T-helper 1 cell treated with Interleukin-12 subunit alpha and Interleukin-12 subunit beta and Interleukin-4 antibody, amounts not matched to agents 30 μg/mL and 1 μg/mL, for 36 hours (primary cell): ENCODE results near the gene GRAMD1B.

ENCODE experiments used
- H3K27ac Mint-ChIP-seq: one replicate; pipeline ENCODE4 v1.8.0; 2021; ENCODE audit warnings: mild to moderate bottlenecking, mixed read lengths
- H3K27me3 Mint-ChIP-seq: one replicate; pipeline ENCODE4 v1.8.0; 2021; ENCODE audit warnings: low read depth, mixed read lengths
- H3K36me3 Mint-ChIP-seq: one replicate; pipeline ENCODE4 v1.8.0; 2021; ENCODE audit warnings: low read depth, mixed read lengths
- H3K4me1 Mint-ChIP-seq: one replicate; pipeline ENCODE4 v1.8.0; 2021; ENCODE audit warnings: low read depth, mixed read lengths
- H3K4me3 Mint-ChIP-seq: one replicate; pipeline ENCODE4 v1.8.0; 2021; ENCODE audit warnings: mild to moderate bottlenecking, moderate library complexity, mixed read lengths
- H3K9me3 Mint-ChIP-seq: one replicate; pipeline ENCODE4 v1.8.0; 2021; ENCODE audit warnings: mixed read lengths

The GRAMD1B gene

DNA sequence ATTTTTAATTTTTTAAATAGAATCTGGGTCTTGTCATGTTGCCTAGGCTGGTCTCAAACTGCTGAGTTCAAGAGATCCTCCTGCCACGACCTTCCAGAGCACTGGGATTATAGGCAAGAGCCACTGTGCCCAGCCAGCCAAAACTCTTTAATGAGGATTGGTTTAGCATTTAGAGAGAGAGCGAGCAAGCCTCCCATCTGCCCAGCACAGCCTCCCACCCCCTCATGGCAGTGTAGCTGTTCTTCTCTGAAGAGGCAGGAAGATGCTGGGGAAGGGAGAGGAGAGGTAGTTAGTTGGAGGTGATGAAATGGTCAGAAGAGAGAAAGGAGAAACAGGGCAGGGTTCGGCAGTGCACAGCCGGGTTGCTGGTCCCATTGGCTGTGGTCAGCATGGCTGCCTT is 118.7 kb downstream of the GRAMD1B start:
- Mint-ChIP-seq H3K9me3 (no peaks in the 10 kb centered on the region), H3K4me1 (peaks cover 24% of the 10 kb centered on the region), H3K27ac (no peak overlapping the region), H3K27me3 (no peaks in the 10 kb centered on the region), H3K36me3 (peaks cover 3% of the 10 kb centered on the region), H3K4me3 (no peak overlapping the region)

GRCh38 chr11:123549926-123550917 is 120.2 kb downstream of the GRAMD1B start:
- peaks cover 23% of the 10 kb centered on the region for H3K4me1 Mint-ChIP-seq
- H3K36me3 Mint-ChIP-seq = peaks cover 6% of the 10 kb centered on the region
- no peak overlapping the region for H3K4me3 Mint-ChIP-seq
- no peaks in the 10 kb centered on the region for H3K9me3 Mint-ChIP-seq
- H3K27me3 Mint-ChIP-seq = no peaks in the 10 kb centered on the region
- peak overlapping the region; percentile 1 for H3K27ac Mint-ChIP-seq

DNA sequence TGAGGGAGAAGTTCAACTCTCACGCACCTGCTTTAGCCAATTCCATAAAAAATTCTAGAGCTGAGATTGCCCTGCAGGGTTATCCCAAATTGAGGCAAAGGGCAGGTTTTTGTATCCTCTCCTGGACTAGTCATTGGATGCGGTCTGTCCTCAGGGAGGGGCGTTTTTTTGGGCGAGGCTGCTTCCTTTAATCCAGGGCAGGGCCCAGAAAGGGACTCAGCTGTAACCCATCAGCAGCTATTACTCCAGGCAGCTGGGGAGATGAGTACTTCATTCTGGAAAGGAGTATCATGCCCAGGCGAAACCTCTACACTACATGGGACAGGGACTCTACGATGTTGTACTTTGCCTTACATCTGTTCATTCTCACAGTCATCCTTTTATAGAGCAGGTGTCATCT is 121.0 kb downstream of the GRAMD1B start:
- Mint-ChIP-seq H3K27ac (no peak overlapping the region), H3K9me3 (no peaks in the 10 kb centered on the region)

DNA sequence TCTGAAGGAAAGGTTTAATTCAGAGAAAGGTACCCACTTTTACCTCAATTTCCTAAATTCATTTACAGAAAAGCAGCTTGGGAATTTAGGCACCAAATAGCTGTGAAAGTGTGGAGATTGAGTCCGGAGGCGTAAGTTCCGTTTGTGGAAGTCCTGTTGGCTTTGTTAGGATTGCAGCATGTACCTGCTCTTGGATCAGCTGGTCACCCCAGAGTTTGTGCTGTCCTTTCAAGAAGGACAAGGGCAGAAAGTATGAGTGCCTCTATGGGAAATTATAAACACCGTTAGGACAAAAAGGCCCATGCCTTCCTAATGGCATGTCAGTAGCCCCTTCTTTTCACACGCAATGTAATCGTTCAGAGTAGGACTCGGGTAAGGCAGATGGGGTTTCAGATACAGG is 126.6 kb downstream of the GRAMD1B start:
- Mint-ChIP-seq H3K27me3 (no peaks in the 10 kb centered on the region), H3K4me3 (no peak overlapping the region), H3K9me3 (no peaks in the 10 kb centered on the region), H3K36me3 (peaks cover 7% of the 10 kb centered on the region), H3K27ac (no peak overlapping the region), H3K4me1 (peaks cover 23% of the 10 kb centered on the region)

More for the DNA sequence above, 121.0 kb downstream of the GRAMD1B start:
- H3K36me3 Mint-ChIP-seq = peaks cover 6% of the 10 kb centered on the region
- H3K27me3 Mint-ChIP-seq = no peaks in the 10 kb centered on the region
- H3K4me3 Mint-ChIP-seq = no peak overlapping the region
- H3K4me1 Mint-ChIP-seq = peaks cover 23% of the 10 kb centered on the region

- Mint-ChIP-seq H3K27me3 (no peaks in the 10 kb centered on the region), H3K9me3 (no peaks in the 10 kb centered on the region), H3K4me3 (no peak overlapping the region), H3K27ac (no peak overlapping the region), H3K36me3 (peaks cover 7% of the 10 kb centered on the region), H3K4me1 (peaks cover 20% of the 10 kb centered on the region)
These were observed 128.7 kb downstream of the GRAMD1B start for GRCh38 chr11:123558536-123559315.

GRCh38 chr11:123559523-123559955 is 129.5 kb downstream of the GRAMD1B start:
- Mint-ChIP-seq H3K36me3 (peaks cover 7% of the 10 kb centered on the region), H3K9me3 (no peaks in the 10 kb centered on the region), H3K27me3 (no peaks in the 10 kb centered on the region), H3K4me1 (peaks cover 20% of the 10 kb centered on the region), H3K27ac (no peak overlapping the region), H3K4me3 (peak overlapping the region; percentile 75)

DNA sequence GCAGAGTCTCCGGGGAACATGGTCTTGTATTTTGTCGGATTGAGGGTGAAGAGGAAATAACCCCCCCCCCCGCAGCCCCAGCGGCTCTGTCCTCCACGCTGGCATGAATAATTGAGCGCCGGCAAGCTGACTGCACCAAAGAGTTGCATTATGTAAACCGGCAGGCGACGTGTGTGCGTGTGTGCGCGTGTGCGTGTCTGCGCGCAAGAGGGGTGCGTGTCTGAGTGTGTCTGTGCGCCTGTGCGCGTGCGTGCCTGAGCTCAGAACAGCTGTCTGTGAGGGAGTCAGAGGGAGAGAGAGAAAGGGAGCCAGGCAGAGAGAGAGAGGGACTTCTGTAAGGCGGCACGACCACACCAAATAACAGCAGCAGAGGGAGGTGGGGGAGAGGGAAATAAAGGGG is 129.9 kb downstream of the GRAMD1B start:
- H3K9me3 Mint-ChIP-seq = no peaks in the 10 kb centered on the region
- H3K4me1 Mint-ChIP-seq = peaks cover 19% of the 10 kb centered on the region
- H3K36me3 Mint-ChIP-seq = peaks cover 5% of the 10 kb centered on the region
- peak overlapping the region; percentile 72 for H3K27ac Mint-ChIP-seq
- peak overlapping the region; percentile 75 for H3K4me3 Mint-ChIP-seq
- H3K27me3 Mint-ChIP-seq = no peaks in the 10 kb centered on the region

DNA sequence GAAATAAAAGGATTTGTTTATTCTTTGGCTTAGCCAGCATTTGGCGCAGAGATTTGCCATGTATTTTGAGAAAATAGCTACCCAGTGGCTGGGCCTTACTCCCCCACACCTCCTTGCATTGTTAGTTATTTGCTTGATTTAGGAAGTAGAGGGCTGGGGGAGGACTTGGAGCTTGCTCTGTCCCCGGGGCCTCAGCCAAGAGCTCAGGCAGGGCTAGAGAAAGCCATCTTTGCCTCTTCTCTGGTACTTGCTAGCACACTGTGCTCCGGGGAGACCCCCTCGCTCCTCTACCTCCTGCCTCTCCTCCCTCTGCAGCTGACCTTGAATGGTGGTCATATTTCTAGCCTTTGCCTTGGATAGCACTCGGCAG is 131.3 kb downstream of the GRAMD1B start:
- Mint-ChIP-seq H3K4me1 (peaks cover 17% of the 10 kb centered on the region), H3K27me3 (no peaks in the 10 kb centered on the region), H3K4me3 (no peak overlapping the region), H3K9me3 (no peaks in the 10 kb centered on the region), H3K27ac (no peak overlapping the region), H3K36me3 (peaks cover 3% of the 10 kb centered on the region)

DNA sequence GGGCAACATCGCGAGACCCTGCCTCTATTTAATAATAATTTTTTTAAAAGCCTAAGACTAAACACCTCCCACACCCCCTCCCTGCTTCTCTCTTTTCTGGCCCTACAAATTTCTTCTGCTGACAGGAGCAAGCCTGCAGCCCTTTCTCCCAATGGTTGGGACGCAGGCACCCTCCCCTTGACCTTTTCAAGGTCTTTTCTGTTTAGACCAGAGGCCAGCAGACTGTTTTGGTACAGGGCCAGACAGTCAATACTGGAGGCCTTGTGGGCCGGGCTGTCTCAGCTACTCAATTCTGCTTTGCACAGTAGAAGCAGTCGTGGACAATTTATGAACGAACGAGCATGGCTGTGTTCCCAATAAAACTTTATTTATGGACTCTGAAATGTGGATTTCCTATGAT is 132.1 kb downstream of the GRAMD1B start:
- no peaks in the 10 kb centered on the region for H3K9me3 Mint-ChIP-seq

DNA sequence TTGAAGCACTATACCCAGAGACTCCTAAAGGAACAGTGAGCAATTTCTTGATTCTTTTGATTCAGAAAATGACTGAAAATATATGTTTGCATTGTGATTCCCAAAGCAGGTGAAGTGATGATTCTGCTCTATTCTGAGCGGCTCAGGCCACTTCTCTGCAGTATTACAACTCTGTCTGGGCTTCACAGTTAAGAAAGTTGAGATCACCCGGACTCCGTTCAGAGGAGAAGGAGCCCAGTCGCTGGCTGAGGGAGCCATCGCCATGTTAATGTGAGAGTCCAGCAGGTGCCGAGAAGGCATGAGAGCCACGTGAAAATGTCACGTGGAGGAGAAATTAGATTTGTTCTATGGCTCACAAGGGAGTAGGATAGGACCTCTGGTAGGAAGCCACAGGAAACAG is 132.8 kb downstream of the GRAMD1B start:
- no peaks in the 10 kb centered on the region for H3K9me3 Mint-ChIP-seq
- peaks cover 7% of the 10 kb centered on the region for H3K36me3 Mint-ChIP-seq
- H3K4me1 Mint-ChIP-seq = peaks cover 17% of the 10 kb centered on the region
- H3K27ac Mint-ChIP-seq = no peak overlapping the region
- H3K4me3 Mint-ChIP-seq = no peak overlapping the region
- no peaks in the 10 kb centered on the region for H3K27me3 Mint-ChIP-seq

More for the DNA sequence above, 132.1 kb downstream of the GRAMD1B start:
- peaks cover 17% of the 10 kb centered on the region for H3K4me1 Mint-ChIP-seq
- H3K27ac Mint-ChIP-seq = no peak overlapping the region
- no peaks in the 10 kb centered on the region for H3K27me3 Mint-ChIP-seq
- no peak overlapping the region for H3K4me3 Mint-ChIP-seq
- peaks cover 3% of the 10 kb centered on the region for H3K36me3 Mint-ChIP-seq

DNA sequence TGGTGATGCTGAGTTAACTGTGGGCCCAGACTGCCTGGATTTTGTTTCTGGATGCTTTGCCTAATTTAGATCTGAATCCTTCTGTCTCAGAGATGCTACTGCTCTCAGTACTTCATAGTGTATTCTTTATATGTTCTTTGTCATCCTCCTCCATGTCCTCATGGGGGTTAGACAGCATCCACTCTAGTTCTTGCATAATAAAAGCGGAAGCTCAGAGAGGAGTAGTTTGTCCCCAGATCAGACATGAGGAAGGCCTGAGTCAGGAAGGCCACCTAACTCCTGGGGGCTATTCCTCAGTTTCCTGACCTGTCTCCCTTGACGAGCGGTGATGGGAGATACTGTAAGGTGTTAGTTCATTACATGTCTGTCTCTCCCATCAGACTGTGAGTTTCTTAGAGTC is 134.2 kb downstream of the GRAMD1B start:
- H3K4me1 Mint-ChIP-seq = peaks cover 14% of the 10 kb centered on the region
- H3K27me3 Mint-ChIP-seq = no peaks in the 10 kb centered on the region
- H3K9me3 Mint-ChIP-seq = no peaks in the 10 kb centered on the region
- H3K27ac Mint-ChIP-seq = no peak overlapping the region
- no peak overlapping the region for H3K4me3 Mint-ChIP-seq
- H3K36me3 Mint-ChIP-seq = peaks cover 7% of the 10 kb centered on the region

GRCh38 chr11:123566852-123567251 is 136.8 kb downstream of the GRAMD1B start:
- Mint-ChIP-seq H3K4me1 (peaks cover 8% of the 10 kb centered on the region), H3K9me3 (no peaks in the 10 kb centered on the region), H3K4me3 (no peak overlapping the region), H3K27ac (no peak overlapping the region), H3K36me3 (peaks cover 5% of the 10 kb centered on the region), H3K27me3 (no peaks in the 10 kb centered on the region)

GRCh38 chr11:123567466-123567865 is 137.4 kb downstream of the GRAMD1B start:
- Mint-ChIP-seq H3K4me3 (no peak overlapping the region), H3K27ac (no peak overlapping the region), H3K27me3 (no peaks in the 10 kb centered on the region)

GRCh38 chr11:123568367-123568870 is 138.3 kb downstream of the GRAMD1B start:
- no peaks in the 10 kb centered on the region for H3K9me3 Mint-ChIP-seq
- H3K27me3 Mint-ChIP-seq = no peaks in the 10 kb centered on the region
- peaks cover 8% of the 10 kb centered on the region for H3K36me3 Mint-ChIP-seq
- H3K4me3 Mint-ChIP-seq = no peak overlapping the region
- no peak overlapping the region for H3K27ac Mint-ChIP-seq
- peaks cover 14% of the 10 kb centered on the region for H3K4me1 Mint-ChIP-seq

More at GRCh38 chr11:123567466-123567865, 137.4 kb downstream of the GRAMD1B start:
- peaks cover 13% of the 10 kb centered on the region for H3K4me1 Mint-ChIP-seq
- H3K9me3 Mint-ChIP-seq = no peaks in the 10 kb centered on the region
- H3K36me3 Mint-ChIP-seq = peaks cover 8% of the 10 kb centered on the region
